Tibial artery (tissue), 4 donors: Measurements from ENCODE around the gene ALG5.

Experiments
- DNase-seq, 2 donors: peaks; one replicate each; pipeline ENCODE4 v3.0.0-alpha.2; 2019
- H3K27ac ChIP-seq, 2 donors: fragments of 200-600 bp; sonication (generic) in 1 of 2; 1 replicate in 1 of 2; 2 replicates in 1 of 2; pipeline ENCODE4 v1.5.1; 2018 to 2019; ENCODE audit warnings: mild to moderate bottlenecking in 1 of 2
- H3K27me3 ChIP-seq, 2 donors: fragments of 200-600 bp; sonication (generic) in 1 of 2; one replicate each; pipeline versions ENCODE4 v1.5.1 to v1.6.0; 2016 to 2019
- H3K36me3 ChIP-seq, 3 donors: fragments of 200-600 bp; sonication (generic) in 2 of 3; one replicate each; pipeline ENCODE4 v1.5.1; 2016 to 2019; ENCODE audit warnings: mild to moderate bottlenecking in 2 of 3
- H3K4me1 ChIP-seq, 4 donors: fragments of 200-600 bp; sonication (generic) in 2 of 4; 1 replicate in 3 of 4; 2 replicates in 1 of 4; pipeline ENCODE4 v1.5.1; 2016 to 2019
- H3K4me3 ChIP-seq, 2 donors: fragments of 200-600 bp; sonication (generic) in 1 of 2; 1 replicate in 1 of 2; 2 replicates in 1 of 2; pipeline ENCODE4 v1.5.1; 2018 to 2019; ENCODE audit warnings: mild to moderate bottlenecking in 2 of 2
- H3K9me3 ChIP-seq, 3 donors: fragments of 200-600 bp; sonication (generic) in 1 of 3; one replicate each; pipeline ENCODE4 v1.5.1; 2016 to 2019
- intact Hi-C: fragments of 100-400 bp; cut with DNase I; formaldehyde crosslinking; loops from one replicate; pipeline ENCODE4 v1.15.0; 2023; ENCODE audit warnings: low total_unique reads
- TF ChIP-seq, protein P1 (sequence below), 2 experiments: fragments of 200-600 bp in 1 of 2; fragments of 450-650 bp in 1 of 2; IDR thresholded peaks; one replicate each; pipeline ENCODE4 v1.5.1; 2017 to 2019; ENCODE audit warnings: antibody characterized with exemption in 2 of 2, mild to moderate bottlenecking in 1 of 2, moderate library complexity in 1 of 2

ALG5 gene

DNA sequence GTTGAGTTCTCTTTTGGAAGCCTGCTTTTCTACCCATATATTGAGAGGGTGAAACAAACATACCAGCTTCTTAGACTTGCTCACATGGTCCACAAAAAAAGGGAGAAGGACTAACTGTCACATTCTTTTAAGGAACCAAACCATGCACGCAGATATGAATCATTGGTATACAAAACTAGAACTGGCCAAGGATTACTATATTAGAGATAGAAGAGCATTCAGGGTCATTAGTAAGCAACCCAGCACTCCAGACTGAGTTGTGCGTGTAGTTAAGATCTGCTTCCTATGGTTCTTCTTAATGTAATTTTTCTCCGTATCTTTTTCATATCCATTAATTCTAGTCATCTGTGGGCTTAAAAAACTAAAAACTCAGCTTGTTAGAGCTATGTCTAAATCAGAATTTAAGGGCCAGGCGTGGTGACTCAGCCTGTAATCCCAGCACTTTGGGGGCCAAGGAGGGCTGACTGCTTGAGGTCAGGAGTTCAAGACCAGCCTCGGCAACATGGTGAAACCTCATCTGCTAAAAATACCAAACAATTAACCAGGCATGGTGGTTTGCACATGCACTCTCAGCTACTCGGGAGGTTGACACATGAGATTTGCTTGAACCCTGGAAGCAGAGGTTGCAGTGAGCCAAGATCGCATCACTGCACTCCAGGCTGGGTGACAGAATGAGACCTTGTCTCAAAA is 19.6 kb downstream of the ALG5 start:
- intact Hi-C loops = loop anchor here (2.0 kb wide), 1 partner anchor 121 kb away; no protein-coding TSS in a partner anchor
- H3K4me3 ChIP-seq = no peak overlapping the region
- no peaks in the 10 kb centered on the region for H3K27me3 ChIP-seq
- TF ChIP-seq, protein P1, sequence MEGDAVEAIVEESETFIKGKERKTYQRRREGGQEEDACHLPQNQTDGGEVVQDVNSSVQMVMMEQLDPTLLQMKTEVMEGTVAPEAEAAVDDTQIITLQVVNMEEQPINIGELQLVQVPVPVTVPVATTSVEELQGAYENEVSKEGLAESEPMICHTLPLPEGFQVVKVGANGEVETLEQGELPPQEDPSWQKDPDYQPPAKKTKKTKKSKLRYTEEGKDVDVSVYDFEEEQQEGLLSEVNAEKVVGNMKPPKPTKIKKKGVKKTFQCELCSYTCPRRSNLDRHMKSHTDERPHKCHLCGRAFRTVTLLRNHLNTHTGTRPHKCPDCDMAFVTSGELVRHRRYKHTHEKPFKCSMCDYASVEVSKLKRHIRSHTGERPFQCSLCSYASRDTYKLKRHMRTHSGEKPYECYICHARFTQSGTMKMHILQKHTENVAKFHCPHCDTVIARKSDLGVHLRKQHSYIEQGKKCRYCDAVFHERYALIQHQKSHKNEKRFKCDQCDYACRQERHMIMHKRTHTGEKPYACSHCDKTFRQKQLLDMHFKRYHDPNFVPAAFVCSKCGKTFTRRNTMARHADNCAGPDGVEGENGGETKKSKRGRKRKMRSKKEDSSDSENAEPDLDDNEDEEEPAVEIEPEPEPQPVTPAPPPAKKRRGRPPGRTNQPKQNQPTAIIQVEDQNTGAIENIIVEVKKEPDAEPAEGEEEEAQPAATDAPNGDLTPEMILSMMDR (IDR thresholded peaks at IDR 0.05) = no peak
- peaks cover 30 to 75% (median 43%) of the 10 kb centered on the region in 3 donors for H3K36me3 ChIP-seq
- H3K27ac ChIP-seq = no peak overlapping the region
- peaks cover 0 to 6% (median 3%) of the 10 kb centered on the region in 3 donors for H3K9me3 ChIP-seq
- H3K4me1 ChIP-seq = peaks cover 0 to 3% (median 0%) of the 10 kb centered on the region in 4 donors
- no peak for DNase-seq

DNA sequence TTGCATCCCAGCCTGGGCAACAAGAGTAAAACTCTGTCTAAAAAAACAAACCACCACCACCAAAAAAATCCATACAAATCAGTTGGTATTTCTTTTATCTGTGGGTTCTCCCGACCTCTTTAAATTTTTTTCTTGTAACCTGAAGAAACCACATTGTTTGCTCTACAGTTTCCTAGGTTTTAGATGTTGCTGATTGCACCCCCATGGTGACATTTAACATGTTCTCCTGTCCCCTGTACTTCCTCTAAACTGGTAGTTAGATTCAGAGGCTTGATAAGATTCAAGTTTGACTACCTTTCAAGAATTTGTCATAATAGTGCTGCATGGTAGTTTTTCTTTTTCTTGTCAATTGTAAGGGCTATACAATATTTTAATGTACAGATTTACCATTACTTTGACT is 24.0 kb downstream of the ALG5 start:
- no peak for DNase-seq
- Histone ChIP-seq H3K4me3 (no peak overlapping the region), H3K4me1 (no peaks in the 10 kb centered on the region), H3K9me3 (peaks cover 0 to 6% (median 3%) of the 10 kb centered on the region in 3 donors), H3K27ac (no peak overlapping the region), H3K36me3 (peaks cover 21 to 65% (median 38%) of the 10 kb centered on the region in 3 donors), H3K27me3 (no peaks in the 10 kb centered on the region)
- TF ChIP-seq, protein P1 (IDR thresholded peaks at IDR 0.05) = no peak
- intact Hi-C loops = no loop called here

DNA sequence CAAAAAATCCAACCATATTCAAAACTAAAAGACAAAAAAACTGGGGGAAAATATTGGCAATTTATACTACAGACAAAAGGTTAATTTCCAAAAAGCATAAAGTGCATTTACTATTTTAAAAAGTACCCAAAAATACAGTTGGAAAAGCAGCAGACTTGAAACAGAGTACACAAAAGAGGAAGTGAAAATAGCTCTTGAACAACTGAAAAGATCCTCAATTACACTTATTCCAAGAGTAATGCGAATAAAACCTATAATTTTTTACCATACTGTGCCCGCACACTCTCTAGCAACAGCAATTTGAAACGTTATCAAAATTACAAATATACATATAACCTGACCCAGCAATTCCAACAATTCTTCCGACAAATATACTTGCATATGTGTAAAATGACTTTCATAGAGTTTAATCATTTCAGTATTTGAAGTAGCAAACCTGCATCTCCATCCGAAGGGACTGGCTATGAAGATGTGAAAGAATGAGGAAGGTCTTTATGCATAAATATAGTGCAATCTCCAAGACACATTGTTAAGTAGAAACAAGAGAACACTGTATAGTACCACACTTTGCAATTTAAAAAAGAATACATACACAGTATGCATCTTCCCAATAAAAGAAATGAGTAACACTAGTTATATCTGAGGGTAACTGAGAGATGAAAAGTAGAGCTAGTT is 25.4 kb downstream of the ALG5 start:
- no peak for DNase-seq
- H3K4me1 ChIP-seq = no peaks in the 10 kb centered on the region
- no peak overlapping the region for H3K27ac ChIP-seq
- H3K36me3 ChIP-seq = peaks cover 21 to 62% (median 36%) of the 10 kb centered on the region in 3 donors
- no peaks in the 10 kb centered on the region for H3K27me3 ChIP-seq
- intact Hi-C loops = no loop called here
- peaks cover 0 to 6% (median 3%) of the 10 kb centered on the region in 3 donors for H3K9me3 ChIP-seq
- H3K4me3 ChIP-seq = no peak overlapping the region
- TF ChIP-seq, protein P1 (IDR thresholded peaks at IDR 0.05) = no peak

DNA sequence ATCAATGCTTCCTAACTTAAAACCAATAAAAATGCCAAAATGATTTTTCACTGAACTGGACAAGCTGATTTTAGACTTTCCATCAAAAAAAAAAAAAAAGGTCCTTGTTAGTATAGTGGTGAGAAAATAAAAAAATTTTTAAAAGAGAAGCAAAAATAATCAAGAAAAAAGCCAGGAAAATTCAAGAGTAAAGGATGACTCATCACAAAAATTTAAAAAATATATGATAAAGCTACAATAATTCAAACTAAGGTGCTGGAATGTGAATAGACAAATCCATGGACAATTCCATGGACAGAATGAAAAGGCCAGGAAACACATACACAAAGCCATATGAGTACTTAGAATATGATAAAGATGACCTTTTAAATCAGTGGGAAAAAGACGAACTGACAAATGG is 26.1 kb downstream of the ALG5 start:
- Histone ChIP-seq H3K4me1 (no peaks in the 10 kb centered on the region), H3K4me3 (no peak overlapping the region), H3K36me3 (peaks cover 21 to 59% (median 39%) of the 10 kb centered on the region in 3 donors), H3K27ac (no peak overlapping the region), H3K9me3 (peaks cover 0 to 6% (median 3%) of the 10 kb centered on the region in 3 donors), H3K27me3 (no peaks in the 10 kb centered on the region)
- intact Hi-C loops = no loop called here
- TF ChIP-seq, protein P1 (IDR thresholded peaks at IDR 0.05) = no peak
- no peak for DNase-seq

DNA sequence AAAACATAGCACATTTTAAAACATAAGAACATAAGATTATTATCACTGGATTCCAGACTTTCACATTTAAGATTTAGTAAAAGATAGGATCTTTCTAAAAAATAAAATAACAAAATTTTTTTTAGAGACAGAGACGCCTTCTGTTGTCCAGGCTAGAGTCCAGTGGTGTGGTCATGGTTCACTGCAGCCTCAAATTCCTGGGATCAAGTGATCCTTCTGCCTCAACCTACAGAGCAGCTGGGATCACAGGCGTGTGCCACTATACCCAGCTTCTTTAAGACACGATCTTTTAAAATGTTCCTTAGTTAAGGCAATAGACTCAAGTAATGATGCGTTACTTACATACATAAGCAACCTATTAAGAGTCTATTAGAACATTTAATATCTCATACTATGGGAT is 32.7 kb downstream of the ALG5 start:
- peaks cover 29 to 54% (median 49%) of the 10 kb centered on the region in 3 donors for H3K36me3 ChIP-seq
- H3K4me3 ChIP-seq = no peak overlapping the region
- TF ChIP-seq, protein P1 (IDR thresholded peaks at IDR 0.05) = no peak
- H3K9me3 ChIP-seq = no peaks in the 10 kb centered on the region
- H3K27ac ChIP-seq = no peak overlapping the region
- no peaks in the 10 kb centered on the region for H3K27me3 ChIP-seq
- no peaks in the 10 kb centered on the region for H3K4me1 ChIP-seq
- intact Hi-C loops = no loop called here
- no peak for DNase-seq
